A549 (cell line): ENCODE measurements around the gene ITSN2.

Source experiments
- BHLHE40 ChIP-seq: IDR thresholded peaks from 2 replicates; pipeline ENCODE4 v1.6.1; 2012; ENCODE audit warnings: low read depth, low read length, inconsistent platforms
- CEBPB ChIP-seq, 2 experiments: fragments of >200 bp in 1 of 2; sonication (Bioruptor Twin) in 1 of 2; formaldehyde crosslinking in 1 of 2; IDR thresholded peaks; 2 replicates each; pipeline ENCODE4 v1.6.1; 2012 to 2016
- CTCF ChIP-seq: fragments of >200 bp; sonication (Bioruptor Twin); formaldehyde crosslinking; IDR thresholded peaks from 3 replicates; pipeline ENCODE4 v1.5.1; 2016
- GATA3 ChIP-seq: IDR thresholded peaks from 2 replicates; pipeline ENCODE4 v1.6.1; 2012; ENCODE audit warnings: borderline replicate concordance
- JUN ChIP-seq, 2 experiments: fragments of >200 bp; sonication (Bioruptor Twin); formaldehyde crosslinking; IDR thresholded peaks; 2 replicates in 1 of 2; 3 replicates in 1 of 2; pipeline ENCODE4 v1.6.1; 2016 to 2017
- POLR2A ChIP-seq: IDR thresholded peaks from 2 replicates; pipeline ENCODE4 v1.6.1; 2012; ENCODE audit warnings: mild to moderate bottlenecking, low read length
- RCOR1 ChIP-seq: fragments of 150-350 bp; IDR thresholded peaks from 2 replicates; pipeline ENCODE4 v1.6.1; 2014; ENCODE audit warnings: antibody characterized with exemption, low read length, low read depth

GRCh38 chr2:24317491-24317920, 42.8 kb downstream of the ITSN2 start:
- TF ChIP-seq RCOR1 (no peak), CTCF (no peak), POLR2A (no peak), JUN (IDR thresholded peaks at IDR 0.05) (no peak), GATA3 (no peak), CEBPB (IDR thresholded peaks at IDR 0.05) (no peak), BHLHE40 (no peak)
